ENCODE measurements around the gene DNAH9.

GRCh38 chr17:11823862-11824261 lies 225.6 kb downstream of the DNAH9 start:
- no peak for TF ChIP-seq CTCF (IDR thresholded peaks at IDR 0.05)
- TF ChIP-seq POLR2A (IDR thresholded peaks at IDR 0.05): no peak
